K562 (cell line): ENCODE measurements around the gene BACE2. TPM values are rescaled to one million over a fixed set of nuclear protein-coding genes. Genes with fewer than 3 reads are reported as not detected.
"Not testable (repeated sequence)": the region's sequence is repeated elsewhere in the genome, so short reads cannot be mapped to it uniquely, and the experiment has no call there.

ENCODE experiments used
- ATAC-seq: fragments of 200-7000 bp; cut with Tn5 transposase; 3 replicates; pipeline ENCODE4 v1.9.1; 2020; ENCODE audit warnings: moderate library complexity
- BruUV-seq: library from RNA; stranded (reverse); fragments of 400-500 nt; replicated peaks from 2 replicates; lab custom pipeline; 2021; lab: Mats Ljungman, UMichigan
- CTCF ChIA-PET: fragments of 300-600 bp; formaldehyde crosslinking; extraction: SDS; loops from one replicate; lab custom pipeline; 2021; ENCODE audit warnings: low intra/inter-chr PET ratio; lab: Yijun Ruan, JAX
- POLR2A ChIA-PET: fragments of 300-600, 350-650 bp; sonication (Branson Sonifier 250); formaldehyde crosslinking; extraction: SDS; loops from one replicate; lab custom pipeline; 2021; ENCODE audit warnings: antibody characterized with exemption, inconsistent platforms; lab: Yijun Ruan, JAX
- DNase-seq, 4 experiments: peaks; one replicate each; pipeline versions ENCODE4 v3.0.0 to v3.0.0-alpha.2; 2011 to 2018; ENCODE audit warnings: low spot score in 3 of 4, mixed read lengths in 3 of 4; ENCODE audit errors: extremely low read depth in 1 of 4
- FAIRE-seq: peaks from 2 replicates; lab custom pipeline; 2011; peaks lifted over from hg19 to GRCh38; lab: Jason Lieb, UNC
- H2AFZ ChIP-seq: 2 replicates; pipeline ENCODE4 v1.6.0; 2011; ENCODE audit warnings: low read depth, low read length, control low read depth, inconsistent platforms
- H3K27ac ChIP-seq: fragments of 200-600 bp; 3 replicates; pipeline ENCODE4 v1.8.0; 2011; ENCODE audit warnings: low read depth, mild to moderate bottlenecking, control low read depth, inconsistent platforms, low read length, moderate library complexity, mixed read lengths; ENCODE audit errors: extremely low read depth
- H3K27me3 ChIP-seq, 2 experiments: fragments of 300-600 bp in 1 of 2; 2 replicates in 1 of 2; 3 replicates in 1 of 2; pipeline versions ENCODE4 v1.6.0 to v1.8.0; 2011; ENCODE audit warnings: inconsistent platforms in 2 of 2, low read length in 2 of 2, mild to moderate bottlenecking in 1 of 2, mixed read lengths in 1 of 2, moderate library complexity in 1 of 2; ENCODE audit not compliant: control insufficient read depth in 2 of 2, insufficient read depth in 2 of 2
- H3K36me3 ChIP-seq: fragments of 300-600 bp; 3 replicates; pipeline ENCODE4 v1.8.0; 2011; ENCODE audit warnings: mild to moderate bottlenecking, low read length, inconsistent platforms; ENCODE audit not compliant: control insufficient read depth, insufficient read depth
- H3K4me1 ChIP-seq, 2 experiments: fragments of 200-600 bp in 1 of 2; replicated peaks in 1 of 2; 2 replicates in 1 of 2; 3 replicates in 1 of 2; pipeline versions ENCODE4 v1.5.1 to v1.8.0; 2011; ENCODE audit warnings: inconsistent platforms in 2 of 2, low read length in 2 of 2, mild to moderate bottlenecking in 1 of 2, mixed read lengths in 1 of 2, moderate library complexity in 1 of 2; ENCODE audit not compliant: control insufficient read depth in 2 of 2, insufficient read depth in 2 of 2
- H3K4me2 ChIP-seq: 2 replicates; pipeline ENCODE4 v1.6.1; 2011; ENCODE audit warnings: low read length, control low read depth, inconsistent platforms, mixed read lengths; ENCODE audit not compliant: insufficient read depth
- H3K4me3 ChIP-seq: fragments of 200-600 bp; sonication (generic), shearing (Covaris generic); 2 replicates; pipeline ENCODE4 v1.5.1; 2016; ENCODE audit warnings: control low read depth, inconsistent platforms
- H3K79me2 ChIP-seq: fragments of 200-600 bp; 3 replicates; pipeline ENCODE4 v1.8.0; 2011; ENCODE audit warnings: low read length, inconsistent platforms; ENCODE audit not compliant: control insufficient read depth, insufficient read depth
- H3K9ac ChIP-seq, 2 experiments: 2 replicates each; pipeline versions ENCODE4 v1.6.0 to v1.6.1; 2011; ENCODE audit warnings: low read depth in 2 of 2, low read length in 2 of 2, control low read depth in 1 of 2, inconsistent platforms in 1 of 2, mild to moderate bottlenecking in 1 of 2, mixed read lengths in 1 of 2; ENCODE audit not compliant: insufficient read depth in 1 of 2
- H3K9me1 ChIP-seq: one replicate; pipeline ENCODE4 v1.6.0; 2011; ENCODE audit warnings: inconsistent platforms, mild to moderate bottlenecking, low read length, moderate library complexity; ENCODE audit not compliant: control insufficient read depth, insufficient read depth
- H3K9me3 ChIP-seq: replicated peaks from 2 replicates; pipeline ENCODE4 v1.5.1; 2011; ENCODE audit warnings: low read depth, low read length, inconsistent platforms; ENCODE audit not compliant: control insufficient read depth, insufficient read depth
- H4K20me1 ChIP-seq: replicated peaks from 2 replicates; pipeline ENCODE4 v1.6.1; 2011; ENCODE audit warnings: low read length, inconsistent platforms, mixed read lengths; ENCODE audit not compliant: control insufficient read depth, insufficient read depth
- ARID2 ChIP-seq: fragments of 450-650 bp; IDR thresholded peaks from 2 replicates; pipeline ENCODE4 v1.6.1; 2017; ENCODE audit warnings: antibody characterized with exemption, mild to moderate bottlenecking
- CTCFL ChIP-seq: IDR thresholded peaks from 2 replicates; pipeline ENCODE4 v1.6.1; 2011; ENCODE audit warnings: borderline replicate concordance, low read depth, mild to moderate bottlenecking, moderate library complexity, low read length; ENCODE audit not compliant: insufficient read depth, poor library complexity, severe bottlenecking
- HOXB6 ChIP-seq: fragments of 250-450 bp; sonication (Bioruptor Pico); IDR thresholded peaks from 2 replicates; pipeline ENCODE4 v1.5.1; 2022; ENCODE audit warnings: mild to moderate bottlenecking, borderline replicate concordance
- NR2C2 ChIP-seq, 2 experiments: fragments of 200-800 bp in 1 of 2; sonication (Bioruptor generic) in 1 of 2; sonication (generic) in 1 of 2; formaldehyde crosslinking in 1 of 2; IDR thresholded peaks; 2 replicates each; pipeline versions ENCODE4 v1.6.1 to v1.8.0; 2016 to 2022; ENCODE audit warnings: mild to moderate bottlenecking in 1 of 2, missing compliant biosample characterization in 1 of 2, missing genetic modification characterization in 1 of 2, missing genetic modification reagents in 1 of 2
- SUPT5H ChIP-seq: fragments of 450-650 bp; IDR thresholded peaks from 2 replicates; pipeline ENCODE4 v1.6.1; 2016
- WHSC1 ChIP-seq: IDR thresholded peaks from one replicate; pipeline ENCODE4 v1.6.1; 2012; ENCODE audit warnings: low read length, control low read depth, inconsistent platforms
- WGBS: fragments of 100-300 bp; shearing (Covaris generic); methylation state at CpG from one replicate; pipeline ENCODE4 v1.1.6; 2016; ENCODE audit warnings: low coverage, mixed read lengths; ENCODE audit not compliant: insufficient coverage; ENCODE audit errors: missing lambda C conversion rate; 5-methylcytosine and 5-hydroxymethylcytosine counted together
- in situ Hi-C: fragments of 300-500 bp; cut with MboI; formaldehyde crosslinking; loops from 4 replicates; pipeline ENCODE4 v1.15.0; 2018; ENCODE audit warnings: inconsistent platforms, mixed read lengths
- intact Hi-C: fragments of 100-400 bp; cut with micrococcal nuclease; formaldehyde crosslinking; loops from 2 replicates; pipeline ENCODE4 v1.14.2; 2022
- polyA plus RNA-seq, 8 experiments: library from polyadenylated mRNA; depleted of rRNA in 4 of 8; stranded (reverse) in 5 of 8; unstranded in 3 of 8; fragments of >200 nt; fragmentation: Nextera tagmentation in 2 of 8; fragmentation: Illumina TruSeq in 1 of 8; extraction: Ambion mirVana in 2 of 8; extraction: Trizol in 1 of 8; gene quantifications; 2 replicates each; pipeline versions ENCODE4 v1.2.1 to v1.2.3, GENCODE V29; 2011 to 2014; ENCODE audit warnings: inconsistent platforms in 1 of 8, missing spikeins in 1 of 8
- total RNA-seq, 7 experiments: library from RNA; depleted of rRNA in 6 of 7; stranded (reverse); fragments of >200 nt in 6 of 7; fragmentation: Illumina TruSeq in 2 of 7; extraction: Trizol in 2 of 7; gene quantifications; 2 replicates each; pipeline versions ENCODE4 v1.2.1 to v1.2.3, GENCODE V29; 2011 to 2021; ENCODE audit warnings: low replicate concordance in 1 of 7

The BACE2 gene
- total and polyA plus RNA-seq, 9 of the 15 experiments (the other 6 are each of a cell fraction or from before 2014, with no cell fraction given) = 0.05 to 0.24 (median 0.15) TPM; not detected in 2

GRCh38 chr21:41313285-41314164 lies 145.6 kb downstream of the BACE2 start:
- DNase-seq, H3K9me1 ChIP-seq, CTCF ChIA-PET, H3K9ac ChIP-seq, H3K36me3 ChIP-seq, H3K4me1 ChIP-seq, intact Hi-C loops, H3K27ac ChIP-seq, BruUV-seq, H3K4me2 ChIP-seq, H3K79me2 ChIP-seq, ATAC-seq, H3K9me3 ChIP-seq, H3K4me3 ChIP-seq, in situ Hi-C loops, FAIRE-seq, H2AFZ ChIP-seq, H4K20me1 ChIP-seq: not testable (repeated sequence)
- POLR2A ChIA-PET = interaction anchor here (0.6 kb wide), 2 partner anchors 21 to 25 kb away, joined by 3 read pairs; no protein-coding TSS in a partner anchor
- WGBS = 0% methylated on average over 4 of the region's 8 CpGs
- peaks cover 7 to 30% of the 10 kb centered on the region in 2 experiments; a peak in 3 of 5 replicates for H3K27me3 ChIP-seq

GRCh38 chr21:41315726-41316125 lies 147.8 kb downstream of the BACE2 start:
- Histone ChIP-seq H3K4me3 (no peak overlapping the region), H2AFZ (no peak overlapping the region), H4K20me1 (0 out of 2 replicates have a peak, but pooled peaks cover 4% of the 10 kb centered on the region), H3K9ac (no peak overlapping the region), H3K9me3 (no peaks in the 10 kb centered on the region), H3K4me2 (no peak overlapping the region), H3K36me3 (no peaks in the 10 kb centered on the region), H3K27me3 (peaks cover 11 to 36% of the 10 kb centered on the region in 2 experiments; a peak in 3 of 5 replicates), H3K27ac (no peak overlapping the region), H3K79me2 (no peaks in the 10 kb centered on the region), H3K4me1 (peaks cover 0 to 5% of the 10 kb centered on the region in 2 experiments; a peak in 1 of 5 replicates), H3K9me1 (no peaks in the 10 kb centered on the region)
- intact Hi-C loops = no loop called here
- DNase-seq = no peak
- BruUV-seq = no TSS peak
- CTCF ChIA-PET = no interaction called here
- whole genome bisulfite sequencing = 0% methylated on average over 6 of the region's 6 CpGs
- no peak for TF ChIP-seq NR2C2 (CRISPR knock-in tag; IDR thresholded peaks at IDR 0.05)
- no peak for TF ChIP-seq NR2C2 (tag; IDR thresholded peaks at IDR 0.05)
- TF ChIP-seq ARID2 = no peak
- TF ChIP-seq HOXB6 = no peak
- TF ChIP-seq WHSC1 = no peak
- no peak for TF ChIP-seq SUPT5H
- no peak for TF ChIP-seq CTCFL
- POLR2A ChIA-PET = no interaction called here
- no peak for ATAC-seq
- in situ Hi-C loops = no loop called here
- no peak for FAIRE-seq
